Smooth muscle cell of the brain vasculature (primary cell): ENCODE data around the gene CREB5.
"Not testable (repeated sequence)": the region's sequence is repeated elsewhere in the genome, so short reads cannot be mapped to it uniquely, and the experiment has no call there.

Source experiments
- DNase-seq: peaks from one replicate; pipeline ENCODE4 v3.0.0-alpha.2; 2012; ENCODE audit warnings: low read depth, low spot score

The CREB5 gene

DNA sequence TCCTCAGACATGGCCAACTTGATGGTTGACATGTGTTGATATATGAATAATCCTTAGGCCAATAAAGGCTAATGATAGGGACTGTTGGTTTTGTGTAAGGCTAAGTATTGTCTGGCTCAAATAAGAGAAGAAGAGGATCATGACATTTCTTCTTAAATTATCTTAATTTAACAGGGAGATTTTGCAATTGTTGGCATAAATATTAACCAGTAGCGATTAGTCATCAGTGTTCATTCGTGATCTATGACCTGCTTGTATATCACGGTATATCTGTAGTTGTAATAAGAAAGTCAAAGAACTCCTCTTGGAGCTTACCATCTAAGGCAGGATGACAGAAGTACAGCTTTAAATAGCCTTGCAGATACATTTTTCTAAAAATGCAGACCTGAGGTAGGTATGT, 196.4 kb downstream of the CREB5 start:
- DNase-seq = no peak

DNA sequence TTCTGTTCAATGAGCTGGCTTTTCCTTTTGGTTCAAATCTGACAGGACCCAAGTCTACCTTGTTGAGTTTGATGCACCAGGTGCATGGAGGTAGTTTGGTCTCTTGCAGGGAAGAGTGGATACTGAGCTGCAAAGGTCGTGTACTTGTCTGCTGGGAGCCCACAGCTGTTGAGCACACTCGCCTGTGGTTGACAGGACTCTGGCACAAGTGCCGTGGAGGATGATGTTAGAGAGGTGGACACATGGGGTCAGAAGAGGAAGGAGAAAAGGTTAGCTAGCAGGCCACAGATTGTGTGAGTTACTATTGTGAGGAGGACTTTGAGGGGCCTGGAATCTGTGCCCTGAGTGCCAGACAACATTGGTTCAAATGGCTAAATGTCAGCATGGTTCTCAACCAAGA, 197.3 kb downstream of the CREB5 start:
- no peak for DNase-seq

DNA sequence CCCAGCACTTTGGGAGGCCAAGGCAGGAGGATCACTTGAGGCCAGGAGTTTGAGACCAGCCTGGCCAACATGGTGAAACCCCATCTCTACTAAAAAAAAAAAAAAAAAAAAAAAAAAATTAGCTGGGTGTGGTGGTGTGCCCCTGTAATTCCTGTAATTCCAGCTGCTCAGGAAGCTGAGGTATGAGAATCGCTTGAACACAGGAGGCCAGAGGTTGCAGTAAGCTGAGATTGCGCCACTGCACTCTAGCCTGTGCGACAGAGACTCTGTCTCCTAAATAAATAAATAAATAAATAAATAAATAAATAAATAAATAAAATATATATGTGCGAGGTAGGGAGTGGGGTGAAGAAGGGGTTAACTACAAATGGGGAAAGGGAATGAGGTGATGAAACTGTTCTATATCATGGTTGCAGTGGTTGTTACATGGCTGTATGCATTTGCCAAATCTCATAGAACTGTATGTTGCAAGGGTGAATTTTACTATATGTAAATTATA, 199.1 kb downstream of the CREB5 start:
- not testable (repeated sequence) for DNase-seq

DNA sequence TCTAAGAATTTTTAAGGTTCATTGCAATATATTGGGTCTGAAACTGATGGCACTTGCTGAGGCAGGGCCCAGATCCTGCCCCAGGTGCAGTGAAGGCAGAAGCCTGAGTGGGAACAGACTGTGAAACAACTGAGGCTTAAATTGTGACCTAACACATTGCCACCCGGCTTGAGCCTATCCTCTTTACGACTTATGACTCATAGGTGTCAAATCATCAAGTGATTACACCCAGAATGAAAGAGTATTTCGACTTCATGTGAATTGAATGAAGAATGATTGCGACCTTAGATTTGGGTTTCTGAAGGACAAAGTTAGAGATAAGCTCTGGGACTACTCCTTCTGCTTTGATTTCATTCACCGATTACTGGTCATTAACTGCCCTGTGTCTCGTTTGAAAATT, 200.9 kb downstream of the CREB5 start:
- no peak for DNase-seq

GRCh38 chr7:28615091-28615490, 202.8 kb downstream of the CREB5 start:
- DNase-seq = no peak

- no peak for DNase-seq
These were observed 205.1 kb downstream of the CREB5 start for GRCh38 chr7:28617308-28617880.

- no peak for DNase-seq
These were observed 206.1 kb downstream of the CREB5 start for GRCh38 chr7:28618383-28618782.

DNA sequence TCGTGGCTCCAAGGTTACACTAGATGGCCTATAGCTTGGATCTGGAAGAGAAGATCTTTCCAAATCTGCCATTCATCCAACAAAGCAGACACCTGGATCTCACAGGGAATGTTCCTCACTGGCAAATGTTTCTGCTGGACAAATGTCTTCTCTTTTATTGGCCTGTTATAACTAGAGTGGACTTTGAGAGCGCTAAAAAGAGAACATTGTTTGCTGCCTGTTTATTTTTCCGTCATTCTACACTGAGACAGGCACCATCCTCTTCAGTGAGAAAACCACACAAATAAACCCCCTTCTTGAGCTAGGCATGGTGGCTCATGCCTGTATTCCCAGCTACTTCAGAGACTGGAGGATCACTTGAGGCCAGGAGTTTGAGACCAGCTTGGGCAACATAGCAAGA, 206.9 kb downstream of the CREB5 start:
- DNase-seq = no peak

- DNase-seq = no peak
These were observed 209.1 kb downstream of the CREB5 start for GRCh38 chr7:28621369-28621841.

- DNase-seq = peak; percentile 12
These were observed 210.9 kb downstream of the CREB5 start for GRCh38 chr7:28623105-28623730.

- DNase-seq = no peak
These were observed 211.5 kb downstream of the CREB5 start for GRCh38 chr7:28623863-28624262.

- DNase-seq = no peak
These were observed 213.1 kb downstream of the CREB5 start for GRCh38 chr7:28625432-28625831.

DNA sequence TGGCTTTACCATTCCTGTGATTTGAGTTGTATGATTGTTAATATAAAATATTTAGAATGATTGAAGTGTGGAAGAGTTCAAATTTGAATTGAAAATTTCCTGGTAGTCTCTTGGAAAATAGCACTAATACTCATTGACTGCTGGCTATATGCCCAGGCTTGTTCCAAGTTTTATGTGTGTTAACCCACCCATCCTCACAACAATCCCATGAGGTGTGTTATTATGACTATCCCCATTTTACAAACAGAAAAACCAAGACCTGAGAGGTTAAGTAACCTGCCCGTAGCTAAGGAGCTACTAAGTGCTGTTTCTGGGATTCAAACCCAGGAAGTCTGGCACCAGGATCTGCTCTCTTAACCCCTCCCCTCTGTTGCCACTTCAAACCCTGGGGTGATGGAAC, 213.9 kb downstream of the CREB5 start:
- no peak for DNase-seq

GRCh38 chr7:28626624-28627262, 214.4 kb downstream of the CREB5 start:
- peak; percentile 10 for DNase-seq

DNA sequence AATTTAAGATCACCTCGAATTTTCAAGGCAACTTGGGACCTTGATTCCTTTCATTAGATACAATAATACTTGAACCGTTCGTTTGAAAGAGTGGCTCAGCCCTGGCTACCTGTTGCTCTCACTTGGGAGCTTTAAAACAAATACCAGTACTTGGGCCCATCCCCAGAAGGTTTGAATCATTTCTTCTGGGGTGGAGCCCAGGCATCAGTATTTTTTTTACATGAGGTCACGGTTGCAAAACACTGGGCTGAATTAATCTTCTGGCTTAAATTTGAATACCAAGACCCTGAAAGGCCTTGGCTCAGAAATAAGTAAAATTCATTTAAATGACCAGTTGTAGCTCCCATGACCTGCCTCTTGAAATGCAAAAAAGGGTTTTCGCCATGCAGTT, 214.9 kb downstream of the CREB5 start:
- DNase-seq = no peak

GRCh38 chr7:28627896-28628295, 215.6 kb downstream of the CREB5 start:
- DNase-seq = no peak

DNA sequence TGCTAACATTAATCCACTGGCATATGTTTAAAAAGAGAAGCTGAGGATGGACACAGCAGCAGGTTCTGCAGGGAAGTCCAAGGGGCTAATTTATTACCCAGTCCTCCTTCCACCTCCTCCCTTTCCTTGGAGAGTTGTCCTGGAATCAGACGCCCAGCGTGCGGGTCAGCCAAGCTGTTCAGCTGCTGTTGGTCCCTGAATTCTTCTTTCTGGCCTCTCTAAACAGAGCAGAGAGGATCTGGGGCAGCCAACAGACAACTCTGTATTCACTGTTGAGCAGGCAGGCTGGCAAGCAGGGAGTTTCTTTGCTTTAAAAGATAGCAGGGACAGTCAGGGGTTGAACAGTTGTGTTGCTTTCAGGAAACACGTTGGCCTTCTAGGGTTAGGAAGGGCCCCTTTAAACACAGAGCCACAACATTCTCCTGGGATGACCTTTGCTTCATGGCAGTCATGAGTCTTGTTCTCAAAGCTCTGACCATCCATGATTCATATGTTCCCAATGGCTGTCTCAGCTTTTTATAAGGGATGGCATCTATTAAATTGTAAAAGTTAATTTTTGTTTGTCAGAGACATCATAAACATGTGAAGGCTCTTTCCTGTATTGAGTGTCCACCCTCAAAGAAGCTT, 217.0 kb downstream of the CREB5 start:
- peak; percentile 3 for DNase-seq

GRCh38 chr7:28630350-28630749, 218.0 kb downstream of the CREB5 start:
- peak; percentile 29 for DNase-seq

GRCh38 chr7:28631995-28632394, 219.7 kb downstream of the CREB5 start:
- DNase-seq = no peak

DNA sequence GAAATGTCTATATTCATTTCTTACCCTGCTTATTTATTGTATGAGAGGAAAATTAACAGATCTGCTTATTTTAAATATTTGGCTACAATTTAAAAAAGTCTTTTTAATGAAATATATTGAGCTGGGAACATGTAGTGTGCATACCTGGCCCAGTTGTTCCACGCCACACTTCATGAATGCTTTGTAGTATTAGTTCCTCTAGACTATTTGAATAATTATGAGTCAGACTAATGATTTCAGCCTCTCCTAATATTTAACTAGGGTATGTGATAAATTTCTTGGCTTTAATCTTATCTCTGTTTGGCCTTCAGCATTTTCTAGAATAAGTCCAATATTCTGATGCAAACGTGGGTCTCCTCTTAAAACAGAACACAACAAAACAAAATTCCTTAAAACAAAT, 226.6 kb downstream of the CREB5 start:
- no peak for DNase-seq

DNA sequence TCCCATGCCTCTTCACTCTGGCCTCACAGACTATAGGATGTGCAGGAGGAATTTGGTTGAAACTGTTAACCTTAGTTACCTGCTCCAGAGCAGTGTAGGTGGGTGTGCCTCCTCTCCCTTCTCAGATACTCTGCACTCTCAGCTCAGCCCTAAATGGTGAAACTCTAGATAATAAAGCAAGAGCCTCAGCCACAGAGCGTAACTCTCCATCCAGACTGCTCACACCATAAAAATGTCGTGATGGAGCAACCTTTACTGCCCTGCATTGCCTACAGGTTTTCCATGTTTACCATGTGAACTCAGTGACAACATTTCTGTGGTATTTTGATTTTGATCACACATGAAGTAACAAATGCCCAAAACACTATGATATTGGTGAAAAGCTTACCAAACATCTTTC, 227.7 kb downstream of the CREB5 start:
- DNase-seq = no peak

DNA sequence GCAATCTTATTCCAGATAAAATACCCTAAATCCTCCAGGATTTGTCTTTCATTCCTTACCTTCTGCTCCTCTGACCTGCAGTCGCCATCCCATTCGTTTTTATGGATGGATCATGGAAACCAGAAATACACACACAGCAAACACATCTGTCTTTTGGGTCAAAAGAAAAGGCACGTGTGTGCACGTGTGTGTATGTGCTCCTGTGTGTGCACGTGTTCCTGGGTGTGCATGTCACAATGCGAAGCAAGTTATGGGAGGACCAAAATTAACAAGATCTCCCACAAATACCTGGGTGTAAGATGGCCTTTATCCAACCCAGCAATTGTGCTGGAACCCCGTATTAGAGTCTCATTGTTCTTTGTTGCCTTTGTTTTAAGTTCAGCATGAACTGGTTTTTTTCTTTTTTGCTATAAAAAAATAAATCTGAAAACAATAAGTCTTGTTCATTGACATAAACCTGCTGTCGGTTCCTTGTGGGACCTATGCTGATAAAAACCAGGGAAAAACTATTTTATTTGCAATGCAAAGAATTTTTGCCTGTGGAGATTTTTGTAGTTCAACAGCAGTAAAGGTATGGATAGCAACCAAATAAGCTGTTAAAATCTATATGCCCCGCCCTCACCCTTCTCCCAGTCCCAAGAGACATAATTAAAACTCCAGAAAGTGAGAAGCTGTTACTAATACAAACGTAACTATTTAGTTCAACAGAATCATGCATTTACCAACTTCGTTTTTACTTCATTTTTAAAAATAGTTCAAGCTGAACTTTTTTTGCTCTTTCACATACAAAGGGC, 229.6 kb downstream of the CREB5 start:
- no peak for DNase-seq
